GM18499 (cell line): ENCODE measurements around the gene MACROD1.

Experiments
- ATAC-seq: cut with Tn5 transposase; IDR thresholded peaks from one replicate; pipeline ENCODE4 v1.9.1; 2021; ENCODE audit warnings: moderate number of reproducible peaks; ENCODE audit not compliant: insufficient read depth, unreplicated experiment

MACROD1 gene

GRCh38 chr11:64117763-64118459 lies 48.0 kb downstream of the MACROD1 start:
- ATAC-seq, result no peak

DNA sequence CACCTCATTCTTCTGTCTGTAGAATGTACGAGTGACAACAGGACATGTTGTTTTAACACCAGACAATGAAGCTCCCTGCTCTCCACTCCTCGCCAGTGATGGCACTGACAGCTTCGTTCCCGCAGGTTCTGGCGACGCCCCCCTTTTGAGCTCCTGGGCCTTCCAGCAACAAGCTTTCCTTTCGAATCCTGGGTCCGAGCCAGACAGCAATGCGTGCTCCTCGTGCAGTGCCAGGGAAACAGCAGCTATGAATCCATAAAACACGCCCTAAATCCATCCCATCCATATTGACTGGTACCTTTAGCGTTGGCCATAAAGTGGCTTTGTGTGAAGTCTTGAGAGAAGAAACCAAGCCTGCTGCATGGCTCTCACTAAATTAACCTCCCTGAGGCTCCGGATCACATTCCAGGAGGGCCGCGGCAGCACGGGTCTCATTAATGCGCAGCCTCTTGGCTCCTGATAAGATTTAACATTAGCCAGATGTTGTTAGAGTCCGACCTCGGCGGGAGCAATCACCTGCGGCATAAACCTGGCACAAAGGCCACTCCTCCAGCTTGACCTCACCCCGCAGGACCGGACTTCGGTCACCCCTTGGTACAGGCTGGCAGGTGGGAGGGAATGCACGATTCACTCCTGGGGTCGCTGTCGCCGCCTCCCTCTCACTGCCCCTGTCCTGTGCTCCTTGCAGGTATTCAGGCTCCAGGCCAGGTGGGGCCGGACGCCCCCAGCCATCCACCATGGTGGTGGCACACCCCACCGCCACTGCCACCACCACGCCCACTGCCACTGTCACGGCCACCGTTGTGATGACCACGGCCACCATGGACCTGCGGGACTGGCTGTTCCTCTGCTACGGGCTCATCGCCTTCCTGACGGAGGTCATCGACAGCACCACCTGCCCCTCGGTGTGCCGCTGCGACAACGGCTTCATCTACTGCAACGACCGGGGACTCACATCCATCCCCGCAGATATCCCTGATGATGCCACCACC lies 50.1 kb downstream of the MACROD1 start:
- ATAC-seq, result no peak

GRCh38 chr11:64114231-64114630 lies 51.7 kb downstream of the MACROD1 start:
- no peak for ATAC-seq

- no peak for ATAC-seq
Observed at GRCh38 chr11:64113462-64113780, 52.5 kb downstream of the MACROD1 start.

DNA sequence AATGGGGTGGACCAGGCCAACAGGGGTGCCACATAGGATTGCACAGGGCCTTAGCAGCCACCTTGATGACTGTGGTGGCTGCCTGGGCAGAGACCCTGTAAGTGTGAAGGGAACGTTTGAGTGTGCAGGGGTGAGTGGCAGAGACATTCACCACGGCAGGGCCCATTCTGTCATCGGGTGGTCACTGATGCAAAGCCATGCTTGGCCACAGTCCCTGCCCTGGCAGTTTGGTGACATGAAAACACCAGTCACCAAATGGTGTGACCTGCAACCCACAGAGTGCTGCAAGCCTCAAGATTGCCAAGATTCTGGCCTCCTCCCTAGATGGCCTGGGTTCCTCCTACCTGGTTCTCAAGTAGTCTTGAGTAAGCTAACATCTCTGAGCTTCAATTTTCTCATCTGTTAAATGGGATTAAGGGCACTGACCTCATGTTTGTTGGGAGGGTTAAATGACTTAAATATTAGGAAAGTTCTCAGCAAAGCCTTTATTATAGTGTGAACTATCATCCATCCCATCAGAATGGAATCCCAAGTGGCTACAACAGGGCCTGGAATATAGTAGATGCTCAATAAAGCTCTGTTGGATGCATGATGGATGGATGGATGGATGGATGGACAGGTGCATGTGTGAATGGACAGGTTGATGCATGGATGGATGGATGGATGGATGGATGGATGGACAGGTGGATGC lies 53.0 kb downstream of the MACROD1 start:
- ATAC-seq, result no peak

GRCh38 chr11:64110465-64111375 lies 55.2 kb downstream of the MACROD1 start:
- ATAC-seq, result no peak

GRCh38 chr11:64109332-64109731 lies 56.6 kb downstream of the MACROD1 start:
- ATAC-seq, result no peak

- ATAC-seq, result no peak
Observed at GRCh38 chr11:64107303-64107702, 58.6 kb downstream of the MACROD1 start.

DNA sequence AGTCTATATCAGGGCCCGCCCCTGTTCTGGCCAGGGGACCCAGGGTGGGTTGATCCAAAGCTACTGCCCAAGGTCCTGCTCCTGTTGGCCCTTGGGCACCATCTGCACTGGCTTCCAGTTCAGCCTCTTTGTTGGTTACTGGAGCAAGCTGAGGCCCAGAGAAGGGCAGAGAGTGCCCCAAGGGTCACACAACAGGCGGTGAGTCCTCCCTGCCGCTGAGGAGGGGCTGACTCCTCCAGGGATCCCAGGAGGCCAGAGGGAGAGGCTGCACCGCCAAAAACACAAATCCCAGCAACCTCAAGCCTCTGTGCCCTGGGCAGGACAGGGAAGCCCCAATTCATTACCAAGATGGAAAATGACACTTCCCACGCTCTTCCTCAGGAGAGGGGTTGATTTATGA lies 61.3 kb downstream of the MACROD1 start:
- ATAC-seq, result no peak

DNA sequence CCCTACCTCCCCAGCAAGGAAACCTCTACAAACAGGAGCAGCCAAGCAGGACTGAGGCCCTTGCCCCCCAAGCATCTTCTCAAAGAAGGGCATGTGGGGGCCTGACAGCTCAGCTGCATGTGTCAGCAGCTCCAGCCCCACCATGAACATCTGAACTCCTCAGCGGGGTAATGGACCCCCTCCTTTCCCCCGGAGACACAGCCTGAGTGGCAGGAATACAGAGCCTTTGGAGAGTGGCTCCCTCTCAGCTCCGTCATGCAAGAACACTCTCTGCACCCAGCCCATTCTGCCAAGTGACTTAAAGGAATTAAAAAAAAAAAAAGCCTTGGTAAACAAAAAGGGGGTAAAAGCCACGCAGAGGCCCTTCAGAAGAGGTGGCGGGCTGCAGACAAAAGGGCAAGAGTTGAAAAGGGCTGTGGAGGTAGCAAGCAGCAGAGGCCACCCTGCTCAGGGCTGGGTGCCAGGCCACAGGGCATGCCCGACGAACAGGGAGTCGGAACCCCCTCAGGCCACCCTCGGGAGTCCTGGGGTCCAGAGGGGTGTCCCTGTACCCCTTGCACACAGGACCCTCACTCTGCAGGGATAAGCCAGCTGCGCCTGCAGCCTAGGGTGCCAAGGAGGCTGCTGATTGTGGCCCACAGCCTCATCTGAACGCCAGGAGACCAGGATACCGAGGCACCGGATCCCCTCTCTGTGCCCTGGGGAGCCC lies 62.5 kb downstream of the MACROD1 start:
- no peak for ATAC-seq

DNA sequence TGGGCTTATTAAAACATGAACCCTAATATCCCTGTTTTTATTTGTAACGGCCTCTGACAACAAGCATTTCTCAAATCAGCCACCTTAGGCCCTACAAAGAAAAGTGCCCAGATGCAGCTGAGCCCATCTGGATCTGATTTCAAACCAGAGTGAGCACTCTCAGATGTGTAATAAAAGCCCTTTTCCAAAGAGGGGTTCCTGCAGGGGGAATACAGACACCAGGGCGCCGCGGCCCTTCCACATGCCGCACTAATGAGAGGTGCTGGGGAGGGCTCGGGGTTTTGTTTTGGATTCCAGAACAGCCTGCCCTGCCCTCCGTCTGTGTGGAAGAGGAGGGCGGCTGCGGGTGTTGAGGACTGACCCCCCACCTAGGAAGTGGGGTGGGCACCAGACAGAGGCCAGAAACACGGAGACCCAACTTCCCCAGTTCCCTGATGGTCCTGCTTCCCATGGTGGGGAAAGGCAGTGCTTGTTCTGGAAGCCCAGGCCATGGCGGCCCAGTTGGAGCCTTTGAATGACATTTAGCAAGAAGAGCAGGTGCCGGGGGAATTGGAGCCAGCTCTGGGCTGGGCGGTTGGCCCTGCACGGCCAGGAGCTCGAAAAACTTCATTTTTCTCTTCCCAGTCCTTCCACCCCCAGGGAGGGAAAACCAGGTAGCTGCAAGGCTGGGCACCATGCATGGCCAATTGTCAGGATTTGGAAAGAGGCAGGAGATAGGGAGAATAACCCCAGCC lies 63.7 kb downstream of the MACROD1 start:
- ATAC-seq, result no peak

DNA sequence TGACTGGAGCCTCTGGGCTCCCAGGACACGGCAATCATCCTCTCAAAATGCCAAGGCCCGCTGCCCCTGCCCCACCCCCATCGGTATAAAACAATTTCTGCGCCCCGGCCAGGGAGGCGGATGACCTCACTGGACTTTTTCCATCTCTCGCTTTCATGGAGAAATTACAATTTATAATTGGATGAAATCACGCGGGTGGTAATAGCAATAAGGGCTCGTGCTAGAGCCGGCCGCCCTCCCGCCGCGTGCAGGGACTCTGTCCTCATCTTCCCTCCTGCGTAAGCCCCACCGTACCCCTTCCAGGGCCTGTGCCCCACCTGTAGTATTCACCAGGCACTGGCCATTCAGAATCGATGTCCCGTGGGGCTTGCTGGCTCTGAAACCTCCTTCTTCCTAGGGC lies 64.5 kb downstream of the MACROD1 start:
- no peak for ATAC-seq

- no peak for ATAC-seq
Observed at GRCh38 chr11:64100782-64101353, 65.0 kb downstream of the MACROD1 start.

DNA sequence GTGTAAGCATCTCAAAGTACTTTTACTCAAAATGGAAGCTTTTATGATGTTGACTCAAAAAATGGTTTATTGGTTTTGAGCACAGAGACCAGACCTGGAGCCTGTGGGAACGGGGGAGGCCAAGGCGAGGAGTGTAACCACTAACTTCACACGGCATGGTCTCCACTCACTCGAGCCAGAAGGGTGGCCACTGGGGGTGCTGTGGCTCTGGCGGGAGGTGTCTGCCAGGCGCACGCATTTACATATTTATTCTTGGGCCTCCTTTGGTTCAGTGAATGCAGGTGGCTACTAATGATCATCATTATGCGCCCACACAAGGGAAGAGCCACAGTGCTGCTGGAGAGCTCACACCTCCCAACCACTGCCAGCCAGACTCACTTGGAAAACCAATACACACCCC lies 65.6 kb downstream of the MACROD1 start:
- no peak for ATAC-seq

DNA sequence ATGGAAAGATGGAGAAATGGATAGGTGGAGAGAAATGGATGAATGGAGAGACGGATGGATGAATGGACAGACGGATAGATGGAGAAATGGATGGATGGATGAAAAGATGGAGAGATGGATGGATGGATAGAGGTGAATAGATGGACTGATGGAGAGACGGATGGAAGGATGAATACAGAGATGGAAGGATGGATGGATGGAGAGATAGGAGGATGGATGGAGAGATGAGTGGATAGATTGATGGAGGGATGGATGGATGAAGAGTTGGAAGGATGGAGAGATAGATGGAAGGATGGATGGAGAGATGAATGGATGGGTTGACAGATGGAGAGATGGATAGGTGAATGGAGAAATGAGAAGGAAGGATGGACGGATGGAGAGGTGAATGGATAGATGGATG lies 66.5 kb downstream of the MACROD1 start:
- ATAC-seq, result no peak

GRCh38 chr11:64098318-64098831 lies 67.5 kb downstream of the MACROD1 start:
- no peak for ATAC-seq

- ATAC-seq, result no peak
Observed at GRCh38 chr11:64097468-64098317, 68.2 kb downstream of the MACROD1 start.
